ENCODE data around the gene CDC42EP2.

The CDC42EP2 gene

DNA sequence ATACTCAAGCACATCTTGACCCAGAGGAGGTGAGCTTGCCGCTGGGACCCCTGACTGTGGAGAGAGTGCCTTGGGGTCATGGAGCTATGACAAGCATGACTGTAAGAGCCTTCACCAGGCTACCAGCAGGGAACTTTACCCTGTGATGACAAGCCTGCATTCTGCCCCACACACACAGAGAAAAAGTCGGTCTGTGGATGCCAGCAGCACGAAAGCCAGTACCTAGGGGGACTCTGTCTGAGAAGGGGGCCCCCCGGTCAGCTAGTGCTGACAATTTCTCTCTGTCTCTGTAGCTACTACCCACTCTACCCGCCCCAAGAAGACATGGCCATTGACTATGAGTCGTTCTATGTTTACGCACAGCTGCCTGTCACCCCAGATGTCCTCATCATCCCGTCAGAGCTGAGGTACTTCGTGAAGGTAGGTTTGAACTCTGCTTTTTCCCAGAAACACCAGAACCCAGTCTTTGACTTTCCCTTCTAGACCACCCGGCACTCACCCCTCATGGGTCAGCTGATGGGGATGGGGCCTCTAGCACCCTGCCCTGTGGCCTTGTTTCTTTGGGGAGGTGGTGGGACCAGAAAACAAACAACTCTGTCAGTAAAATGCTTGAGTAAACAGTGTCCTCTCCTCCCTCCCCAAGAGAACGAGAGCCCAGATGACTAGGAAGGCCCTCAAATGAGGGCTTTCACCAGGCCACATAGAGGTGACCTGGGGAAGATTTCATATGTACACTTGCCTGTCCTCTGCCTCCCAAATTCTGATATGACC lies 18.9 kb upstream of the CDC42EP2 start:
- ChIA-PET POLR2A (no interaction called here), CTCF (interaction anchor here (1.0 to 39.5 kb wide), 6 partner anchors 16 to 589 kb away, joined by 3 to 686 read pairs (median 7); partner anchors contain the start of gene CDC42EP2)
- no peak for DNase-seq (ENCODE audit: extremely low spot score)
- no peak for TF ChIP-seq CTCF (IDR thresholded peaks at IDR 0.05; ENCODE audit: control extremely low read depth, extremely low read depth, low read depth, missing control alignments)

DNA sequence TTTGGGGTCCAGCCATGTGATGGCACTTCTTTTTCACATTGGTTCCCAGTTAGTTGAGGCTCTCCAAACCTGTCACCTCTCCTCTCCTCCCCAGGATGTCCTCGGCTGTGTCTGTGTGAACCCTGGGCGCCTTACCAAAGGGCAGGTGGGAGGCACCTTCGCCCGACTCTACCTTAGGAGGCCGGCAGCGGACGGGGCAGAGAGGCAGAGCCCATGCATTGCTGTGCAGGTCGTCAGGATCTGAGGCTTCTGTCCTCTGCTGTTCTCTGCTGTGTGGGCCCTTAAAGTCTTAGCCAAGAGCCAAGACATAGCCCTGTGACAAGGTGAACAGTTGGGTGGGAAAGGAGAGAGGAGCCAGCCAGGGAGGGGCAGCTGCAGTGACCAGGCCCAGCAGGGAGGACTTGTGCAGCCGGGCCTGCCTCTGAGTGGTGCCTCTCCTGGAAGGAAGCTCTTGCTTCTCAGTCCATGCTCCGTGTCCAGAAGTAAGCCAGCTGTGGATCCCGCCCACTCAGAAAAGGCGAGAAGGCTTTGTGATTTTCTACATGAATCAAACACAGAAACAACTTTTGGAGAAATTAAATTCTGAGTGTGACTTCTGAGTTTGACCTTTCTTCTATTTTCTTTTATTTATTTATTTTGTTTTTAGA lies 17.5 kb upstream of the CDC42EP2 start:
- DNase-seq (ENCODE audit: extremely low spot score), result no peak
- CTCF ChIA-PET, result interaction anchor here (2.2 to 39.5 kb wide), 2 partner anchors 19 to 22 kb away, joined by 9 to 686 read pairs; partner anchors contain the start of gene CDC42EP2
- POLR2A ChIA-PET, result no interaction called here
- TF ChIP-seq CTCF (IDR thresholded peaks at IDR 0.05; ENCODE audit: control extremely low read depth, extremely low read depth, low read depth, missing control alignments), result no peak

GRCh38 chr11:65298131-65298535 lies 16.5 kb upstream of the CDC42EP2 start:
- ChIA-PET CTCF (interaction anchor here (1.8 to 39.5 kb wide), 3 partner anchors 18 to 32 kb away, joined by 5 to 686 read pairs (median 9); partner anchors contain the start of gene CDC42EP2), POLR2A (no interaction called here)
- no peak for DNase-seq (ENCODE audit: extremely low spot score)
- no peak for TF ChIP-seq CTCF (IDR thresholded peaks at IDR 0.05; ENCODE audit: control extremely low read depth, extremely low read depth, low read depth, missing control alignments)

- ChIA-PET CTCF (interaction anchor here (1.8 to 39.5 kb wide), 3 partner anchors 17 to 31 kb away, joined by 5 to 686 read pairs (median 9); partner anchors contain the start of gene CDC42EP2), POLR2A (no interaction called here)
- DNase-seq (ENCODE audit: extremely low spot score), result no peak
- TF ChIP-seq CTCF (IDR thresholded peaks at IDR 0.05; ENCODE audit: control extremely low read depth, extremely low read depth, low read depth, missing control alignments), result no peak
Observed at GRCh38 chr11:65298655-65299179, 15.9 kb upstream of the CDC42EP2 start.

DNA sequence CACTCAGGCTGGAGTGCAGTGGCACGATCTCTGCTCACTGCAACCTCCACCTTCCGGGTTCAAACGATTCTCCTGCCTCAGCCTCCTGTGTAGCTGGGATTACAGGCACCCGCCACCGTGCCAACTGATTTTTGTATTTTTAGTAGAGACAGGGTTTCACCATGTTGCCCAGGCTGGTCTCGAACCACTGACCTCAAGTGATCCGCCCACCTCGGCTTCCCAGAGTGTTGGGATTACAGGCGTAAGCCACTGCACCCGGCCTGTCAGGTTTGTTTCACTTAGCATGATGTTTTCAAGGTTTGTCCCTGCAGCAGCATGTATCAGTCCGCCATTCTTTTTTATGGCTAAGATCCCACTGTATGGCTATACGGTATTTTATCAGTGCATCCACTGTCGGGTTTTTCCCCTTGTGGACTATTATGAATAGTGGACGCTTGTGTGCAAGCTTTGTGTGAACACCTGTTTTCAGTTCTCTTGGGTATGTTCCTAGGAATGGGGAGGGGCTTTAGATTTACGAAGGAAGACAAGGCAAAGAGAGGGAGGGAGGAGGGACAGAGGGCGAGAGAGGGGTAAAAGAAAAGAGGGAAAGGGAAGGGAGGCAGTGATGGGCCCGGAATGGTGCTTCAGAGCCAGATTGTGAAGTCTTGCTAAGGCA lies 13.9 kb upstream of the CDC42EP2 start:
- ChIA-PET CTCF (interaction anchor here (1.3 to 39.5 kb wide), 2 partner anchors 15 to 27 kb away, joined by 3 to 686 read pairs; partner anchors contain the start of gene CDC42EP2), POLR2A (no interaction called here)
- no peak for TF ChIP-seq CTCF (IDR thresholded peaks at IDR 0.05; ENCODE audit: control extremely low read depth, extremely low read depth, low read depth, missing control alignments)
- no peak for DNase-seq (ENCODE audit: extremely low spot score)

Data from GM10248 (cell line).